T-helper 17 cell (primary cell): Measurements from ENCODE around the gene SAYSD1. TPM values are rescaled to one million over a fixed set of nuclear protein-coding genes. Genes with fewer than 3 reads are reported as not detected.

ENCODE experiments used
- ATAC-seq: fragments of 150-1000 bp; cut with Tn5 transposase; 2 replicates; pipeline ENCODE4 v1.10.0; 2021; ENCODE audit warnings: mild to moderate bottlenecking, moderate library complexity
- DNase-seq, 3 donors: peaks; one replicate each; pipeline versions ENCODE4 v3.0.0 to v3.0.0-alpha.2; 2020 to 2021
- H3K9me3 ChIP-seq: one replicate; pipeline ENCODE4 v1.7.0; 2013; ENCODE audit warnings: low read length, mild to moderate bottlenecking; ENCODE audit not compliant: control insufficient read depth, poor library complexity, severe bottlenecking
- H3K27ac Mint-ChIP-seq: one replicate; pipeline ENCODE4 v1.8.0; 2022; ENCODE audit warnings: mild to moderate bottlenecking, moderate library complexity, mixed read lengths
- H3K27me3 Mint-ChIP-seq: one replicate; pipeline ENCODE4 v1.8.0; 2022; ENCODE audit warnings: mixed read lengths
- H3K36me3 Mint-ChIP-seq: one replicate; pipeline ENCODE4 v1.8.0; 2022; ENCODE audit warnings: low read depth, mixed read lengths
- H3K4me1 Mint-ChIP-seq: one replicate; pipeline ENCODE4 v1.8.0; 2022; ENCODE audit warnings: mild to moderate bottlenecking, mixed read lengths
- H3K4me3 Mint-ChIP-seq: one replicate; pipeline ENCODE4 v1.8.0; 2022; ENCODE audit warnings: mild to moderate bottlenecking, moderate library complexity, mixed read lengths
- total RNA-seq, 4 donors: library from RNA in 2 of 4; stranded (reverse) in 2 of 4; gene quantifications; one replicate each; pipeline ENCODE4 v1.2.3 and lab custom pipeline; 2022 to 2026

Gene SAYSD1
- total RNA-seq, 2 donors from 2014 or later, result 12.1 to 16.0 TPM

- Mint-ChIP-seq H3K27me3 (no peaks in the 10 kb centered on the region), H3K4me1 (peaks cover 9% of the 10 kb centered on the region), H3K36me3 (peaks cover 8% of the 10 kb centered on the region), H3K4me3 (no peak overlapping the region), H3K27ac (no peak overlapping the region)
- peak; percentile 41 for ATAC-seq
- no peaks in the 10 kb centered on the region for H3K9me3 ChIP-seq
- DNase-seq, result no peak
Observed at GRCh38 chr6:39102071-39102820, 12.7 kb downstream of the SAYSD1 start.

- H3K4me1 Mint-ChIP-seq, result peaks cover 7% of the 10 kb centered on the region
- no peaks in the 10 kb centered on the region for H3K27me3 Mint-ChIP-seq
- DNase-seq, result no peak
- no peak overlapping the region for H3K4me3 Mint-ChIP-seq
- ATAC-seq, result peak; percentile 54
- no peak overlapping the region for H3K27ac Mint-ChIP-seq
- H3K36me3 Mint-ChIP-seq, result peaks cover 4% of the 10 kb centered on the region
- no peaks in the 10 kb centered on the region for H3K9me3 ChIP-seq
Observed at GRCh38 chr6:39100358-39100757, 14.6 kb downstream of the SAYSD1 start.

- H3K27ac Mint-ChIP-seq, result no peak overlapping the region
- H3K4me1 Mint-ChIP-seq, result peaks cover 6% of the 10 kb centered on the region
- H3K27me3 Mint-ChIP-seq, result peaks cover 25% of the 10 kb centered on the region
- no peak for DNase-seq
- no peaks in the 10 kb centered on the region for H3K9me3 ChIP-seq
- no peak overlapping the region for H3K4me3 Mint-ChIP-seq
- ATAC-seq, result no peak
- peaks cover 2% of the 10 kb centered on the region for H3K36me3 Mint-ChIP-seq
Observed at GRCh38 chr6:39095578-39095977, 19.4 kb downstream of the SAYSD1 start.

GRCh38 chr6:39093149-39093708, 21.8 kb downstream of the SAYSD1 start:
- Mint-ChIP-seq H3K27me3 (peaks cover 45% of the 10 kb centered on the region), H3K27ac (no peak overlapping the region), H3K4me1 (peaks cover 2% of the 10 kb centered on the region), H3K4me3 (no peak overlapping the region), H3K36me3 (peaks cover 2% of the 10 kb centered on the region)
- ATAC-seq (no peak), DNase-seq (no peak)
- H3K9me3 ChIP-seq, result no peaks in the 10 kb centered on the region

GRCh38 chr6:39092124-39092523, 22.9 kb downstream of the SAYSD1 start:
- ATAC-seq (no peak), DNase-seq (no peak)
- H3K9me3 ChIP-seq, result no peaks in the 10 kb centered on the region
- H3K4me1 Mint-ChIP-seq, result peaks cover 2% of the 10 kb centered on the region
- peaks cover 56% of the 10 kb centered on the region for H3K27me3 Mint-ChIP-seq
- peak overlapping the region; percentile 15 for H3K4me3 Mint-ChIP-seq
- H3K36me3 Mint-ChIP-seq, result peaks cover 2% of the 10 kb centered on the region
- no peak overlapping the region for H3K27ac Mint-ChIP-seq

GRCh38 chr6:39091220-39091619, 23.8 kb downstream of the SAYSD1 start:
- H3K27ac Mint-ChIP-seq, result no peak overlapping the region
- H3K27me3 Mint-ChIP-seq, result peaks cover 64% of the 10 kb centered on the region
- ATAC-seq (no peak), DNase-seq (no peak)
- no peak overlapping the region for H3K4me3 Mint-ChIP-seq
- peaks cover 2% of the 10 kb centered on the region for H3K4me1 Mint-ChIP-seq
- no peaks in the 10 kb centered on the region for H3K9me3 ChIP-seq
- peaks cover 2% of the 10 kb centered on the region for H3K36me3 Mint-ChIP-seq

GRCh38 chr6:39090036-39090435, 24.9 kb downstream of the SAYSD1 start:
- H3K27me3 Mint-ChIP-seq, result peaks cover 73% of the 10 kb centered on the region
- DNase-seq, result no peak
- H3K9me3 ChIP-seq, result no peaks in the 10 kb centered on the region
- H3K36me3 Mint-ChIP-seq, result peaks cover 2% of the 10 kb centered on the region
- H3K4me3 Mint-ChIP-seq, result no peak overlapping the region
- no peak overlapping the region for H3K27ac Mint-ChIP-seq
- ATAC-seq, result no peak
- H3K4me1 Mint-ChIP-seq, result peaks cover 2% of the 10 kb centered on the region

GRCh38 chr6:39088331-39088730, 26.7 kb downstream of the SAYSD1 start:
- Mint-ChIP-seq H3K4me1 (peaks cover 4% of the 10 kb centered on the region), H3K36me3 (peaks cover 5% of the 10 kb centered on the region), H3K27ac (no peak overlapping the region), H3K4me3 (no peak overlapping the region), H3K27me3 (peaks cover 81% of the 10 kb centered on the region)
- H3K9me3 ChIP-seq, result no peaks in the 10 kb centered on the region
- DNase-seq (no peak), ATAC-seq (no peak)

- ATAC-seq, result no peak
- H3K27me3 Mint-ChIP-seq, result peaks cover 78% of the 10 kb centered on the region
Observed at GRCh38 chr6:39087197-39087596, 27.8 kb downstream of the SAYSD1 start.

GRCh38 chr6:39086711-39087110, 28.3 kb downstream of the SAYSD1 start:
- Mint-ChIP-seq H3K27ac (no peak overlapping the region), H3K27me3 (peaks cover 73% of the 10 kb centered on the region), H3K36me3 (peaks cover 2% of the 10 kb centered on the region), H3K4me1 (peaks cover 4% of the 10 kb centered on the region), H3K4me3 (no peak overlapping the region)
- no peak for ATAC-seq
- DNase-seq, result no peak
- H3K9me3 ChIP-seq, result no peaks in the 10 kb centered on the region

More at GRCh38 chr6:39087197-39087596, 27.8 kb downstream of the SAYSD1 start:
- Mint-ChIP-seq H3K4me1 (peaks cover 4% of the 10 kb centered on the region), H3K36me3 (peaks cover 2% of the 10 kb centered on the region), H3K4me3 (no peak overlapping the region), H3K27ac (no peak overlapping the region)
- no peak for DNase-seq
- no peaks in the 10 kb centered on the region for H3K9me3 ChIP-seq

- Mint-ChIP-seq H3K4me1 (peaks cover 4% of the 10 kb centered on the region), H3K27me3 (peaks cover 69% of the 10 kb centered on the region), H3K4me3 (no peak overlapping the region), H3K27ac (no peak overlapping the region), H3K36me3 (peaks cover 2% of the 10 kb centered on the region)
- H3K9me3 ChIP-seq, result no peaks in the 10 kb centered on the region
- DNase-seq (no peak), ATAC-seq (peak; percentile 46)
Observed at GRCh38 chr6:39086294-39086693, 28.7 kb downstream of the SAYSD1 start.

- H3K4me3 Mint-ChIP-seq, result no peak overlapping the region
Observed at GRCh38 chr6:39085129-39085797, 29.7 kb downstream of the SAYSD1 start.

GRCh38 chr6:39084506-39084905, 30.5 kb downstream of the SAYSD1 start:
- H3K36me3 Mint-ChIP-seq, result peaks cover 2% of the 10 kb centered on the region
- no peak overlapping the region for H3K4me3 Mint-ChIP-seq
- ATAC-seq (no peak), DNase-seq (no peak)
- H3K9me3 ChIP-seq, result no peaks in the 10 kb centered on the region
- peaks cover 51% of the 10 kb centered on the region for H3K27me3 Mint-ChIP-seq
- H3K27ac Mint-ChIP-seq, result no peak overlapping the region
- peaks cover 2% of the 10 kb centered on the region for H3K4me1 Mint-ChIP-seq

More at GRCh38 chr6:39085129-39085797, 29.7 kb downstream of the SAYSD1 start:
- DNase-seq (no peak), ATAC-seq (no peak)
- no peaks in the 10 kb centered on the region for H3K9me3 ChIP-seq
- Mint-ChIP-seq H3K36me3 (peaks cover 2% of the 10 kb centered on the region), H3K27me3 (peaks cover 59% of the 10 kb centered on the region), H3K27ac (no peak overlapping the region), H3K4me1 (peaks cover 3% of the 10 kb centered on the region)
